SK-N-SH (cell line): Measurements from ENCODE around the gene TXNDC2. TPM values are rescaled to one million over a fixed set of nuclear protein-coding genes. Genes with fewer than 3 reads are reported as not detected.

Source experiments
- CTCF ChIA-PET: fragments of 300-600, 350-600 bp; formaldehyde crosslinking; extraction: SDS; loops from one replicate; lab custom pipeline; 2021; lab: Yijun Ruan, JAX
- POLR2A ChIA-PET: fragments of 350-600 bp; sonication (Branson Sonifier 250); formaldehyde crosslinking; extraction: SDS; loops from one replicate; lab custom pipeline; 2020; ENCODE audit warnings: antibody characterized with exemption, inconsistent platforms; lab: Yijun Ruan, JAX
- DNase-seq: peaks from one replicate; pipeline ENCODE4 v3.0.0; 2012
- H2AFZ ChIP-seq: fragments of 200-600 bp; sonication (generic); 2 replicates; pipeline ENCODE4 v1.8.1; 2016; ENCODE audit warnings: antibody characterized with exemption, mild to moderate bottlenecking, low read depth
- H3F3A ChIP-seq: fragments of 200-600 bp; sonication (generic); replicated peaks from 2 replicates; pipeline ENCODE3; 2016; ENCODE audit warnings: antibody characterized with exemption, mild to moderate bottlenecking; ENCODE audit not compliant: insufficient read depth
- H3K27ac ChIP-seq, 2 experiments: fragments of 200-500 bp in 1 of 2; fragments of 200-600 bp in 1 of 2; sonication (Bioruptor generic) in 1 of 2; sonication (generic), shearing (Covaris generic) in 1 of 2; 2 replicates each; pipeline versions ENCODE4 v1.5.1 to v1.6.1; 2014 to 2016; ENCODE audit warnings: low read depth in 2 of 2, inconsistent platforms in 1 of 2, low read length in 1 of 2, mild to moderate bottlenecking in 1 of 2, mixed read lengths in 1 of 2
- H3K27me3 ChIP-seq: fragments of 200-600 bp; sonication (generic), shearing (Covaris generic); 2 replicates; pipeline ENCODE4 v1.6.1; 2016; ENCODE audit warnings: mixed run types; ENCODE audit not compliant: insufficient read depth
- H3K36me3 ChIP-seq, 2 experiments: fragments of 200-500 bp in 1 of 2; fragments of 200-600 bp in 1 of 2; sonication (Bioruptor generic) in 1 of 2; sonication (generic) in 1 of 2; replicated peaks in 1 of 2; 2 replicates each; pipeline versions ENCODE3 to v1.5.1; 2014 to 2016; ENCODE audit warnings: low read length in 1 of 2, mild to moderate bottlenecking in 1 of 2; ENCODE audit not compliant: insufficient read depth in 2 of 2, control insufficient read depth in 1 of 2
- H3K4me1 ChIP-seq, 2 experiments: fragments of 200-500 bp in 1 of 2; fragments of 200-600 bp in 1 of 2; sonication (Bioruptor generic) in 1 of 2; sonication (generic), shearing (Covaris generic) in 1 of 2; 2 replicates each; pipeline versions ENCODE4 v1.5.1 to v1.6.1; 2014 to 2016; ENCODE audit warnings: low read depth in 1 of 2, low read length in 1 of 2, mixed run types in 1 of 2; ENCODE audit not compliant: insufficient read depth in 2 of 2, control insufficient read depth in 1 of 2
- H3K4me2 ChIP-seq: fragments of 200-600 bp; sonication (generic), shearing (Covaris generic); 2 replicates; pipeline ENCODE4 v1.6.1; 2017; ENCODE audit warnings: mixed run types
- H3K4me3 ChIP-seq, 2 experiments: fragments of 200-500 bp in 1 of 2; fragments of 200-600 bp in 1 of 2; sonication (Bioruptor generic) in 1 of 2; sonication (generic), shearing (Covaris generic) in 1 of 2; 2 replicates each; pipeline versions ENCODE4 v1.5.1 to v1.8.1; 2014 to 2016; ENCODE audit warnings: low read depth in 2 of 2, inconsistent platforms in 1 of 2, low read length in 1 of 2, mild to moderate bottlenecking in 1 of 2, mixed read lengths in 1 of 2, moderate library complexity in 1 of 2
- H3K79me2 ChIP-seq: fragments of 200-600 bp; sonication (generic); 2 replicates; pipeline ENCODE4 v1.8.1; 2017; ENCODE audit warnings: mild to moderate bottlenecking; ENCODE audit not compliant: insufficient read depth
- H3K9ac ChIP-seq: fragments of 200-600 bp; sonication (generic); 2 replicates; pipeline ENCODE4 v1.6.1; 2017; ENCODE audit warnings: mixed run types
- H3K9me2 ChIP-seq: fragments of 200-600 bp; sonication (generic); 2 replicates; pipeline ENCODE4 v1.6.1; 2017; ENCODE audit warnings: mixed run types
- H3K9me3 ChIP-seq: fragments of 200-600 bp; sonication (generic); 2 replicates; pipeline ENCODE4 v1.6.1; 2017; ENCODE audit warnings: mixed run types, mild to moderate bottlenecking, moderate library complexity
- H4K20me1 ChIP-seq: fragments of 200-600 bp; sonication (generic); 2 replicates; pipeline ENCODE4 v1.6.1; 2017; ENCODE audit warnings: mild to moderate bottlenecking, mixed run types; ENCODE audit not compliant: insufficient read depth
- CTCF ChIP-seq: fragments of 200-600 bp; sonication (generic); IDR thresholded peaks from 2 replicates; pipeline ENCODE4 v1.6.1; 2017; ENCODE audit warnings: antibody characterized with exemption, mild to moderate bottlenecking, moderate library complexity
- ELF1 ChIP-seq: IDR thresholded peaks from 2 replicates; pipeline ENCODE4 v1.4.0; 2012
- EZH2phosphoT487 ChIP-seq: fragments of 200-600 bp; sonication (generic); IDR thresholded peaks from 2 replicates; pipeline ENCODE4 v1.6.1; 2017; ENCODE audit warnings: low read depth, mixed run types, mild to moderate bottlenecking, antibody characterized with exemption, moderate library complexity, borderline replicate concordance
- FOSL2 ChIP-seq: IDR thresholded peaks from 2 replicates; pipeline ENCODE4 v1.4.0; 2012; ENCODE audit warnings: low read depth, mild to moderate bottlenecking, moderate library complexity, borderline replicate concordance
- FOXM1 ChIP-seq: IDR thresholded peaks from 2 replicates; pipeline ENCODE4 v1.4.0; 2012; ENCODE audit warnings: low read depth, mild to moderate bottlenecking
- GABPA ChIP-seq: IDR thresholded peaks from 2 replicates; pipeline ENCODE4 v1.4.0; 2012; ENCODE audit warnings: low read depth, mild to moderate bottlenecking
- JUND ChIP-seq: IDR thresholded peaks from 2 replicates; pipeline ENCODE4 v1.4.0; 2012
- MEF2A ChIP-seq: IDR thresholded peaks from 2 replicates; pipeline ENCODE4 v1.4.0; 2012; ENCODE audit warnings: low read depth, borderline replicate concordance
- POLR2AphosphoS5 ChIP-seq: IDR thresholded peaks from 2 replicates; pipeline ENCODE4 v1.6.1; 2012; ENCODE audit warnings: low read depth, low read length
- RCOR1 ChIP-seq: fragments of 150-350 bp; IDR thresholded peaks from 2 replicates; pipeline ENCODE4 v1.6.1; 2017; ENCODE audit warnings: antibody characterized with exemption, low read length
- RXRA ChIP-seq: IDR thresholded peaks from 2 replicates; pipeline ENCODE4 v1.4.0; 2012; ENCODE audit warnings: low read depth, mild to moderate bottlenecking, borderline replicate concordance
- SIN3A ChIP-seq: IDR thresholded peaks from 2 replicates; pipeline ENCODE4 v1.6.1; 2012; ENCODE audit warnings: low read depth, mild to moderate bottlenecking, low read length, moderate library complexity, borderline replicate concordance
- SMC3 ChIP-seq: IDR thresholded peaks from 2 replicates; pipeline ENCODE4 v1.6.1; 2012; ENCODE audit warnings: low read depth, low read length, improper control_type of control experiment
- TAF1 ChIP-seq: IDR thresholded peaks from 2 replicates; pipeline ENCODE4 v1.6.1; 2012; ENCODE audit warnings: low read depth, mild to moderate bottlenecking, low read length, moderate library complexity, borderline replicate concordance
- TEAD4 ChIP-seq: IDR thresholded peaks from 2 replicates; pipeline ENCODE4 v1.4.0; 2012; ENCODE audit warnings: mild to moderate bottlenecking, borderline replicate concordance; ENCODE audit not compliant: insufficient read depth
- WGBS: methylation state at CpG from one replicate; pipeline ENCODE4 v1.1.6; 2017; ENCODE audit warnings: low lambda C conversion rate; 5-methylcytosine and 5-hydroxymethylcytosine counted together
- polyA plus RNA-seq, 3 experiments: library from polyadenylated mRNA; depleted of rRNA; stranded (reverse); fragments of >200 nt; gene quantifications; 2 replicates each; pipeline ENCODE4 v1.2.3, GENCODE V29; 2012

TXNDC2 gene
- polyA plus RNA-seq, 1 of the 3 experiments (the other 2 are of a cell fraction) = 0.07 TPM

- Histone ChIP-seq H3K27ac (no peak overlapping the region), H3K9ac (no peak overlapping the region), H4K20me1 (no peaks in the 10 kb centered on the region), H3K4me1 (peaks cover 20 to 25% of the 10 kb centered on the region in 2 experiments; a peak in 3 of 4 replicates), H3K9me3 (peaks cover 4% of the 10 kb centered on the region; the same call in 1 of the 2 replicates), H3K4me3 (no peak overlapping the region), H2AFZ (no peak overlapping the region), H3K4me2 (no peak overlapping the region), H3K9me2 (no peaks in the 10 kb centered on the region), H3K27me3 (no peaks in the 10 kb centered on the region), H3K36me3 (peaks cover 0 to under 1% of the 10 kb centered on the region in 2 experiments), H3F3A (peaks cover 20% of the 10 kb centered on the region), H3K79me2 (no peaks in the 10 kb centered on the region)
- TF ChIP-seq CTCF (no peak), FOXM1 (no peak), MEF2A (no peak), RCOR1 (no peak), RXRA (no peak), SIN3A (no peak), EZH2phosphoT487 (no peak), GABPA (no peak), FOSL2 (no peak), POLR2AphosphoS5 (no peak), ELF1 (no peak), TAF1 (no peak), SMC3 (no peak), JUND (no peak), TEAD4 (no peak)
- 94% methylated on average over 7 of the region's 7 CpGs for WGBS
- ChIA-PET CTCF (interaction anchor here (0.7 kb wide), 1 partner anchor 32 kb away, joined by 3 read pairs; no protein-coding TSS in a partner anchor), POLR2A (no interaction called here)
- no peak for DNase-seq
Measured at GRCh38 chr18:9865764-9866490, 19.8 kb upstream of the TXNDC2 start.

- Histone ChIP-seq H3K4me2 (no peak overlapping the region), H3K27ac (no peak overlapping the region), H4K20me1 (no peaks in the 10 kb centered on the region), H3K9ac (no peak overlapping the region), H3K9me3 (peaks cover 4% of the 10 kb centered on the region; the same call in 1 of the 2 replicates), H3K36me3 (no peaks in the 10 kb centered on the region), H3K9me2 (no peaks in the 10 kb centered on the region), H3K4me3 (no peak overlapping the region), H2AFZ (no peak overlapping the region), H3K79me2 (no peaks in the 10 kb centered on the region), H3K27me3 (no peaks in the 10 kb centered on the region), H3F3A (peaks cover 20% of the 10 kb centered on the region), H3K4me1 (peaks cover 20 to 31% of the 10 kb centered on the region in 2 experiments)
- POLR2A ChIA-PET = no interaction called here
- WGBS = 96% methylated on average over 3 of the region's 3 CpGs
- CTCF ChIA-PET = interaction anchor here (0.7 kb wide), 1 partner anchor 33 kb away, joined by 3 read pairs; no protein-coding TSS in a partner anchor
- no peak for DNase-seq
- TF ChIP-seq RXRA (no peak), EZH2phosphoT487 (no peak)
Measured at GRCh38 chr18:9866627-9867026, 19.1 kb upstream of the TXNDC2 start.
